Brain microvascular endothelial cell (primary cell): ENCODE data around the gene BAD.

Source experiments
- DNase-seq: peaks from one replicate; pipeline ENCODE4 v3.0.0-alpha.2; 2020
- H3K27ac ChIP-seq: fragments of 250-450 bp; sonication (Bioruptor Pico); 2 replicates; pipeline ENCODE4 v1.5.1; 2020; ENCODE audit warnings: mild to moderate bottlenecking, moderate library complexity
- H3K27me3 ChIP-seq: fragments of 250-450 bp; sonication (Bioruptor Pico); replicated peaks from 2 replicates; pipeline ENCODE4 v1.5.1; 2020; ENCODE audit warnings: mild to moderate bottlenecking
- H3K36me3 ChIP-seq: fragments of 250-450 bp; sonication (Bioruptor Pico); replicated peaks from 2 replicates; pipeline ENCODE4 v1.5.1; 2020; ENCODE audit warnings: mild to moderate bottlenecking
- H3K4me3 ChIP-seq: 2 replicates; pipeline ENCODE4 v1.5.1; 2011; ENCODE audit warnings: low read depth, mild to moderate bottlenecking, control low read depth, low read length, moderate library complexity
- in situ Hi-C: cut with HindIII; loops from 2 replicates; pipeline ENCODE4 v1.10.0; 2017; ENCODE audit warnings: low sequenced_read_pairs, low pct_ligation_motif_present
- TF ChIP-seq, protein P1 (sequence below): IDR thresholded peaks from 2 replicates; pipeline ENCODE4 v1.5.1; 2011; ENCODE audit warnings: low read depth, mild to moderate bottlenecking, moderate library complexity, low read length, control low read depth, inconsistent platforms; ENCODE audit errors: missing control alignments

BAD gene

DNA sequence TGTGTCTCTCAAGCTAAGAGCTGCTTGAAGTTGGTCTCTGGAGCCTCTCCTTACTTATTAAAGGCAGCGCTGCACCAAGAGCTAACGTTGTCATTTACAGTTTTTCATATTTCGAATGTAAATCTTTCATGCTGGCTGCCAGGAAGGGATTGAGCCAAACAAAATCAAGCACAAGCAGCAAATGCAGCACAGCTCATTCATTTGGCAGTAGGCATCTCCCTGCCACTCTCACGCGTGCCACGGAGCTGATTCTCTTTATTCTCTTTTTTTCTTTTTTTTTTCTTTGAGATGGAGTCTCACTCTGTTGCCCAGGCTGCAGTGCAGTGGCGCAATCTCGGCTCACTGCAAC, 51.5 kb downstream of the BAD start:
- in situ Hi-C loops: no loop called here

DNA sequence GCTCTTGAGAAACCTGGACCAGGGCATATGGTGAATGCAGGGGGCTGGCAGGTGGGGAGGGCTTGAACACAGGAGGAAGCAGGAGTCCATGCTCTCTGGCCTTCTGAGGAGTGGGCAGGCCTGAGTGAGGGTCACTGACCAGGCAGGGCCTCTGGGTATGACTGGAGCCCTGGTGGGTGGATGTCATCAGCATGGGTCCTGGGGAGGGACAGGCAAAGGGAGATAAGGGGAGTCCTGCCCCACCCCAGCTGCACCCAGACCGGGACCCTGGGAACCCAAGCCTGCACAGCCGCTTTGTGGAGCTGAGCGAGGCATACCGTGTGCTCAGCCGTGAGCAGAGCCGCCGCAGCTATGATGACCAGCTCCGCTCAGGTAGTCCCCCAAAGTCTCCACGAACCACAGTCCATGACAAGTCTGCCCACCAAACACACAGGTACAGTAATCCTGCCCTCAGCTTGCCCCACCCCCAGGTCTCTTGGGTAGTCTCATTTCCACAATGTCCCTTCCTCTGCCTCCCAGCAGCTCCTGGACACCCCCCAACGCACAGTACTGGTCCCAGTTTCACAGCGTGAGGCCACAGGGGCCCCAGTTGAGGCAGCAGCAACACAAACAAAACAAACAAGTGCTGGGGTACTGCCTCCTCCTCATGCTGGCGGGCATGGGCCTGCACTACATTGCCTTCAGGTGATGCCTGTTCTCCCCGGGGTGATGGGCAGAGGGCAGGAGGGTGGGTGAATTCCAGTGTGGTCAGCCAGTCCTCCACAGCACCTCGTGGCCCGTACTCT, 52.1 kb downstream of the BAD start:
- TF ChIP-seq, protein P1, sequence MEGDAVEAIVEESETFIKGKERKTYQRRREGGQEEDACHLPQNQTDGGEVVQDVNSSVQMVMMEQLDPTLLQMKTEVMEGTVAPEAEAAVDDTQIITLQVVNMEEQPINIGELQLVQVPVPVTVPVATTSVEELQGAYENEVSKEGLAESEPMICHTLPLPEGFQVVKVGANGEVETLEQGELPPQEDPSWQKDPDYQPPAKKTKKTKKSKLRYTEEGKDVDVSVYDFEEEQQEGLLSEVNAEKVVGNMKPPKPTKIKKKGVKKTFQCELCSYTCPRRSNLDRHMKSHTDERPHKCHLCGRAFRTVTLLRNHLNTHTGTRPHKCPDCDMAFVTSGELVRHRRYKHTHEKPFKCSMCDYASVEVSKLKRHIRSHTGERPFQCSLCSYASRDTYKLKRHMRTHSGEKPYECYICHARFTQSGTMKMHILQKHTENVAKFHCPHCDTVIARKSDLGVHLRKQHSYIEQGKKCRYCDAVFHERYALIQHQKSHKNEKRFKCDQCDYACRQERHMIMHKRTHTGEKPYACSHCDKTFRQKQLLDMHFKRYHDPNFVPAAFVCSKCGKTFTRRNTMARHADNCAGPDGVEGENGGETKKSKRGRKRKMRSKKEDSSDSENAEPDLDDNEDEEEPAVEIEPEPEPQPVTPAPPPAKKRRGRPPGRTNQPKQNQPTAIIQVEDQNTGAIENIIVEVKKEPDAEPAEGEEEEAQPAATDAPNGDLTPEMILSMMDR: no peak
- no peak overlapping the region for H3K4me3 ChIP-seq
- H3K27ac ChIP-seq: no peak overlapping the region
- no peaks in the 10 kb centered on the region for H3K27me3 ChIP-seq
- in situ Hi-C loops: no loop called here
- no peak for DNase-seq
- no peaks in the 10 kb centered on the region for H3K36me3 ChIP-seq

More for the DNA sequence above, 51.5 kb downstream of the BAD start:
- TF ChIP-seq, protein P1: no peak
- H3K27ac ChIP-seq: no peak overlapping the region
- H3K4me3 ChIP-seq: no peak overlapping the region
- H3K36me3 ChIP-seq: peaks cover 4% of the 10 kb centered on the region
- no peak for DNase-seq
- no peaks in the 10 kb centered on the region for H3K27me3 ChIP-seq

DNA sequence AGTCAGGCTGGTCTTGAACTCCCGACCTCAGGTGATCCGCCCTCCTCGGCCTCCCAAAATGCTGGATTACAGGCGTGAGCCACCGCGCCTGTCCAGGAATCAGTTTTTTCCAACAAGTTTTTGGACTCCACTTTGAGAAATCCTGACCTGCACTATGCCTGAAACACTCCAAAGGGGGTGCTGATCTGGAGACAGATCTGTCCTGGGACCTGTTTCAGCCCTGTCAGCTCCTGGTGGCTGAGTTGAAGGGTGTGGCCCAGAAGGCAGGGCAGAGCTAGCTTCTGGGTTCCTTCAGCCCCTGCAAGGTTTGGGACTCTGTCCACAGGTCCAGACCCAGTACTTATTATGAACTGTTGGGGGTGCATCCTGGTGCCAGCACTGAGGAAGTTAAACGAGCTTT, 52.9 kb downstream of the BAD start:
- no peaks in the 10 kb centered on the region for H3K27me3 ChIP-seq
- no peak overlapping the region for H3K4me3 ChIP-seq
- no peak for DNase-seq
- in situ Hi-C loops: no loop called here
- no peaks in the 10 kb centered on the region for H3K36me3 ChIP-seq
- TF ChIP-seq, protein P1: no peak
- H3K27ac ChIP-seq: no peak overlapping the region

DNA sequence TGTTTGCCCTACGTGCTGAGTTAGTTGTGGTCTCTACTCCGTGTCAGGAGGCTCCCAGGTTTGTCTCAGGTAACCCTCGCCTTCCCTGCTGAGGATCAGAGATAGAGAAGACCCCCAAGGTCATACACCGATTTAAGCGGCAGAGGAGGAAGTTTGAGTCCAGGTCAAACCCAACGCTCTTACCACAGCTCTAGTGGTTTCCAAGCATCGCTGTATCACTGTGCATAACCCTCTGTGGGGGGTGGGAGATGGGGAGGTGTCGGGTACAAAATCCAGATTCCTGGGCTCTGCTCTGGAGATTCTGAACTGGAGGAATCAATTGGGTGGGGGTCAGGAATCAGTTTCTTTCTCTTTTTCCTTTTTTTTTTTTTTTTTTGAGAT, 53.5 kb downstream of the BAD start:
- Histone ChIP-seq H3K4me3 (peak overlapping the region; percentile 74), H3K36me3 (no peaks in the 10 kb centered on the region), H3K27me3 (no peaks in the 10 kb centered on the region), H3K27ac (no peak overlapping the region)
- in situ Hi-C loops: no loop called here
- no peak for DNase-seq
- TF ChIP-seq, protein P1: no peak

DNA sequence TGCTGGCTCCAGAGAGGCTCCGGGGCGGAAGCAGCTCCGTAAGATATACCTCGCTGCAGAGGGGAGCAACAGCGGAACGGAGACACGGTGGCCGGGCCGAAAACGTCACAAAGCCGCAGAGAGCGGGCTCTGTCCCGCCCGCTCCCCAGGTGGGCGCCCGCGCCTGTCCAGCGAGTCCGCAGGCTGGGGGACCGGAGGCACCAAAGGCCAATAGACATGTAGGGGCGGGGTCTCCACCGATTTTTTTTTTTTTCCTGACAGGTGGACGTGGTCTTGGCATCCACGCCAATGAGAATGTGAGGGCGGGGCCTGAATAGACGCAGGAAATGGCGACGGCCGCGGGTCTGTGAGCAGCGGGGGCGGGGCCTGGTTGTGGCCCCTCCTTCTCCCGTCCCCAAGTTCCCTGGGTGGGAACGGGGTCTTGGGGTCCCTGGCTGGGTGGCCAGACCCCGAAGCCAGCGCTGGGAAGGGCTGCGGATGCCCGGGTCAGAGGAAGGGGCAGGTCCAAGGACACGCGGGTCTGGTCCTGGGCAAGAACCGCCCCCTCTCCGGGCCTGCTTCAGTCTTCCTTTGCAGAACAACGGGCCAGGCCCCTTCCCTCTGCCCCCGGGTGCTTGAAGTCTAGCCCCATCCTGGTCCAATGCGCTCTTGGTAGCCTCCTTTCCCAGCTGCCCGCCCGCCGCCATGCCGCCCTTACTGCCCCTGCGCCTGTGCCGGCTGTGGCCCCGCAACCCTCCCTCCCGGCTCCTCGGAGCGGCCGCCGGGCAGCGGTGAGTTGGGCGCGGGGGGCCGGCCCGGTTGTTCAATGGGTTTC, 54.1 kb downstream of the BAD start, which contains the start of gene DNAJC4:
Gene DNAJC4, plus strand, starts transcription at position 378 of the 814 bp plus-strand sequence. Its CDS starts 307 bp downstream, at position 685.
- DNase-seq: peak; percentile 82
- in situ Hi-C loops: no loop called here
- no peaks in the 10 kb centered on the region for H3K36me3 ChIP-seq
- H3K27me3 ChIP-seq: no peaks in the 10 kb centered on the region
- TF ChIP-seq, protein P1: no peak
- H3K27ac ChIP-seq: peak within 1 kb of the TSS; percentile 4
- H3K4me3 ChIP-seq: peak within 1 kb of the TSS; percentile 74
